ENCODE measurements around the gene ZSCAN29. TPM values are rescaled to one million over a fixed set of nuclear protein-coding genes. Genes with fewer than 3 reads are reported as not detected.
"Not testable (repeated sequence)": the region's sequence is repeated elsewhere in the genome, so short reads cannot be mapped to it uniquely, and the experiment has no call there.

The ZSCAN29 gene
- total RNA-seq, 1 donor from 2014 or later = 29.5 TPM

GRCh38 chr15:43408789-43409188 is 37.9 kb upstream of the ZSCAN29 start:
- Histone ChIP-seq H3K4me3 (ENCODE audit: low read depth, low read length) (no peak overlapping the region), H3K36me3 (ENCODE audit: control insufficient read depth, insufficient read depth, low read length) (peaks cover 2% of the 10 kb centered on the region), H3K27me3 (ENCODE audit: control insufficient read depth, insufficient read depth, low read length) (no peaks in the 10 kb centered on the region)
- no peak for TF ChIP-seq CTCF (IDR thresholded peaks at IDR 0.05; ENCODE audit: insufficient read depth, low read length, poor library complexity, severe bottlenecking)
- DNase-seq (ENCODE audit: low read depth) = no peak

GRCh38 chr15:43406808-43407207 is 36.0 kb upstream of the ZSCAN29 start:
- no peak for TF ChIP-seq CTCF (IDR thresholded peaks at IDR 0.05; ENCODE audit: insufficient read depth, low read length, poor library complexity, severe bottlenecking)
- peaks cover 3% of the 10 kb centered on the region for H3K36me3 ChIP-seq (ENCODE audit: control insufficient read depth, insufficient read depth, low read length)
- DNase-seq (ENCODE audit: low read depth) = no peak

DNA sequence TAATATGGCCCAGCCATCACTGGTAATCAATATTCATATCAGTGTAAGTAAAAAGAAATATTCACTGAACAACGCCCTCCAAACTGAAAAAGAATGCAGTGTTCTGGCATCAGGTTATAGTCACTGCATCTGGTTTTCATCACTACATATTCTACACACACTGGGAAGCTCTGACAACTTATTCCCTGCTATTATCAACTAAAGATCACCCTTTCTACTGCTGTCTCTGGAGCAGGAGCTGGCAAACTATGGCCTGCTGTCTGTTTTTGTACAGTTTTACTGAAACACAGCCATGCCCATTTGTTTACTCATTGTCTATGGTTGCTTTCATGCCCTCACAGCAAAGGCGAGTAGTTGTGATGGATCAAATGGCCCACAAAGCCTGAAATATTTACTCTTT is 35.3 kb upstream of the ZSCAN29 start:
- no peak overlapping the region for H3K4me3 ChIP-seq (ENCODE audit: low read depth, low read length)
- no peak for TF ChIP-seq CTCF (IDR thresholded peaks at IDR 0.05; ENCODE audit: insufficient read depth, low read length, poor library complexity, severe bottlenecking)
- DNase-seq (ENCODE audit: low read depth) = no peak
- peaks cover 3% of the 10 kb centered on the region for H3K36me3 ChIP-seq (ENCODE audit: control insufficient read depth, insufficient read depth, low read length)
- no peaks in the 10 kb centered on the region for H3K27me3 ChIP-seq (ENCODE audit: control insufficient read depth, insufficient read depth, low read length)

More at GRCh38 chr15:43406808-43407207, 36.0 kb upstream of the ZSCAN29 start:
- no peaks in the 10 kb centered on the region for H3K27me3 ChIP-seq (ENCODE audit: control insufficient read depth, insufficient read depth, low read length)
- H3K4me3 ChIP-seq (ENCODE audit: low read depth, low read length) = no peak overlapping the region

DNA sequence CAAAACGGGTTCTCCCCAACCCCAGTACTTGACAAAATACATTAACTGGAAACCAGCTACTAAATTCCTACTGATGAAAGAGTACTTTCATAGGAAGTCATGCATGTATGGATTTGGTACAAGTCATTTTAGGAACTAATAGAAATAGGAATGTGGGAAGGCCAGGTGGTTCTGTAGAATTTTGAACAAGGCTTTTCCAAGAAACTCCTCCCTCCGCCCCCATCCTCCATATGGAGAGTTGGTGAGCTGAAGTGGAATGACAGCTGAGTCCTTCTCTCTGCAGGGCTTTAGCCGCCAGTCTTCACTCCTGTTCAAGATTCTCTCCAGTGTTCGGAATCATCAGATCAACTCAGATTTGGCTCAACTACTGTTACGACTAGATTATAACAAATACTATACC is 33.3 kb upstream of the ZSCAN29 start:
- peaks cover 3% of the 10 kb centered on the region for H3K36me3 ChIP-seq (ENCODE audit: control insufficient read depth, insufficient read depth, low read length)

DNA sequence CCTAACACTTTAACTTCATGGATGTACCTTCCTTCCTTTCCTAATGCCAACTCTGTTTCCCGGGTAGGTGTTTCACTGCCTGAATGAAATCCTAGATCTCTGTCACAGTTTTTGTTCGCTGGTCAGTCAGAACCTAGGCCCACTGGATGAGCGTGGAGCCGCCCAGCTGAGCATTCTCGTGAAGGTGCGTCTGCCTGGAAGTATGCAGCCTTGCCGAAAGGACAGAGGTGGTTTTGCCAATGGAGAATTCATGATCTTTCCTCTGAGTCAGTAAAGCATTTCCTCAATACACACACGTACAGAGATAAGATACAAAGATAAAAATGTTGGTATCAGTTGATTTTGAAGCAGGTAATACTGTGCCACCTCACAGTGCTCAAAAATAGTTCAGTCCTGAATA is 32.8 kb upstream of the ZSCAN29 start:
- no peak for TF ChIP-seq CTCF (IDR thresholded peaks at IDR 0.05; ENCODE audit: insufficient read depth, low read length, poor library complexity, severe bottlenecking)
- Histone ChIP-seq H3K36me3 (ENCODE audit: control insufficient read depth, insufficient read depth, low read length) (peaks cover 3% of the 10 kb centered on the region), H3K4me3 (ENCODE audit: low read depth, low read length) (no peak overlapping the region), H3K27me3 (ENCODE audit: control insufficient read depth, insufficient read depth, low read length) (no peaks in the 10 kb centered on the region)
- no peak for DNase-seq (ENCODE audit: low read depth)

More for the DNA sequence above, 33.3 kb upstream of the ZSCAN29 start:
- no peak for TF ChIP-seq CTCF (IDR thresholded peaks at IDR 0.05; ENCODE audit: insufficient read depth, low read length, poor library complexity, severe bottlenecking)
- no peak for DNase-seq (ENCODE audit: low read depth)
- no peaks in the 10 kb centered on the region for H3K27me3 ChIP-seq (ENCODE audit: control insufficient read depth, insufficient read depth, low read length)
- H3K4me3 ChIP-seq (ENCODE audit: low read depth, low read length) = no peak overlapping the region

DNA sequence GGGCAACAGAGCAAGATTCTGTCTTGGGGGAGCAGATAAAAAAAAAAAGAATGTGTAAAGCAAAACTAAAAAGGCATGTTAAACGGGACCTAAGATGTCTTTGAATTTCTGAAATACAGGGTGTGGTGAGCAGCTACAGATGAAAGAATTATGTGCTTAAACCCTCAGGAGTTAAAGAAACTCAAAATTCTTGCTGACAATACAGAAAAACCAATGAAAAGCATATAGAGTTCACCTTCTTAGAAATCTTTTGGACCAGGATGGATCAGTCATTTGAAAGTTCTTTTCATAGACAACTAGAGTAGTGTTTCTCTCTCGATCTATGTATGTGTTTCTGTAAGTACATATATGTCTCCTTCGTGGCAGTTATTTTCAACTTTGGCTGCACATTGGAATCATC is 31.4 kb upstream of the ZSCAN29 start:
- H3K36me3 ChIP-seq (ENCODE audit: control insufficient read depth, insufficient read depth, low read length) = peaks cover 3% of the 10 kb centered on the region
- no peak for TF ChIP-seq CTCF (IDR thresholded peaks at IDR 0.05; ENCODE audit: insufficient read depth, low read length, poor library complexity, severe bottlenecking)

GRCh38 chr15:43393592-43393991 is 22.7 kb upstream of the ZSCAN29 start:
- DNase-seq (ENCODE audit: low read depth); H3K27me3 ChIP-seq (ENCODE audit: control insufficient read depth, insufficient read depth, low read length); H3K4me3 ChIP-seq (ENCODE audit: low read depth, low read length); H3K36me3 ChIP-seq (ENCODE audit: control insufficient read depth, insufficient read depth, low read length): not testable (repeated sequence)

More for the DNA sequence above, 31.4 kb upstream of the ZSCAN29 start:
- no peaks in the 10 kb centered on the region for H3K27me3 ChIP-seq (ENCODE audit: control insufficient read depth, insufficient read depth, low read length)
- no peak overlapping the region for H3K4me3 ChIP-seq (ENCODE audit: low read depth, low read length)
- no peak for DNase-seq (ENCODE audit: low read depth)

Measured in kidney epithelial cell (primary cell).